Neuron (in vitro differentiated cells): ENCODE results near the gene MIPEP.
"Not testable (repeated sequence)": the region's sequence is repeated elsewhere in the genome, so short reads cannot be mapped to it uniquely, and the experiment has no call there.

Experiments used
- H2AFZ ChIP-seq: one replicate; pipeline ENCODE4 v1.6.1; 2013; ENCODE audit warnings: low read depth, mild to moderate bottlenecking, inconsistent platforms, low read length, moderate library complexity
- H3K27me3 ChIP-seq: one replicate; pipeline ENCODE4 v1.6.1; 2013; ENCODE audit warnings: low read length; ENCODE audit not compliant: insufficient read depth
- H3K36me3 ChIP-seq: one replicate; pipeline ENCODE4 v1.6.1; 2013; ENCODE audit warnings: low read length; ENCODE audit not compliant: insufficient read depth
- H3K4me1 ChIP-seq: one replicate; pipeline ENCODE4 v1.6.1; 2013; ENCODE audit warnings: low read length; ENCODE audit not compliant: insufficient read depth
- H3K4me3 ChIP-seq: 2 replicates; pipeline ENCODE4 v1.5.1; 2013; ENCODE audit warnings: mild to moderate bottlenecking, low read length, moderate library complexity
- H3K9me3 ChIP-seq: one replicate; pipeline ENCODE4 v1.6.1; 2013; ENCODE audit warnings: low read length

Gene MIPEP

DNA sequence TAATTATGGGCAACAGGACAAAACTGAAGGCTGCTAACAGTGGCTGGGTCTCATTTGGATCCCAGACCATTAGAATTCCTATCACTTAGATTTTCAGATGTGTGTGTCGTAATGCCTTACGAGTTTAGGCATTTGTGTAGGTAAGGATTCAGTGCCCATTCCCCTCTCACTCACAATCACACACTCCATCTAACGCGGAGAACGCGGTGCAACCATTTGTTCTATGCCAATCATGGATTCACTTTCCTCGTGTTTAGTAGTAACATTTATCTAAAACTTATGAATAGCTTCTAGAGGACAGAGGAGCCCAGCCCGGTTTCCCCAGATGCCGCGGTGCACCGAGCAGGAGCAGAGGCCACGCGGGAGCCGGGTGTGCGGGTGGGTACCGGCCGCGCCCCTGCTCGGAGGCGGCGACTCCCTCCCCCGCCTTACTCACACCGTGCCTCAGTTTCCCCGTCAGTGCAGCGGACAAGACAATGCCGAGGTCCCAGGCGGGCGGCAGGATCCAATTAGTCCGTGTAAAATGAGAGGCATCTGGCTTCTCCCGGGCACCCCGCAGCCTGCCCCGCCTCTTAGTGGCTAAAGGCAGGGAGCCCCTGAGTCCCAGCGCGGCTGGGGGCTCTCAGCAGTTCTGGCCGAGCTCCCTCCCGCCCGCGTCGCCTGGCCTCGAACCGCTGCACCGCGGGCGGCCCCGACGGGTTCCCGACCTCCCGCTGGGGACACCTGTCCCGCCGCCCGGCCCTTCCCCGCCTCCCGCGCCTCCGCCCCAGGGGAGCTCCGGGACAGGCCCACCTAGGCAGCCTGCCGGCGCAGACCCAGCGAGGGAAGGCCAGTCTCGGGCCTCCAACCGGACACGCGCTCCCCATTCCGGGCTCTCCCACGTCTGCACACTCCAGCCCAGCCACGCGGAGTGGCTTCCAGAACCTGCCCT lies 14.0 kb upstream of the MIPEP start:
- no peak overlapping the region for H3K4me3 ChIP-seq
- no peak overlapping the region for H2AFZ ChIP-seq
- H3K9me3 ChIP-seq = no peaks in the 10 kb centered on the region
- H3K27me3 ChIP-seq = no peaks in the 10 kb centered on the region
- H3K4me1 ChIP-seq = peaks cover 11% of the 10 kb centered on the region
- H3K36me3 ChIP-seq = no peaks in the 10 kb centered on the region

GRCh38 chr13:23901365-23901764 lies 12.2 kb upstream of the MIPEP start:
- peaks cover 11% of the 10 kb centered on the region for H3K4me1 ChIP-seq
- no peaks in the 10 kb centered on the region for H3K9me3 ChIP-seq
- no peaks in the 10 kb centered on the region for H3K27me3 ChIP-seq
- peak overlapping the region; percentile 54 for H2AFZ ChIP-seq
- no peak overlapping the region for H3K4me3 ChIP-seq
- no peaks in the 10 kb centered on the region for H3K36me3 ChIP-seq

GRCh38 chr13:23899555-23899954 lies 10.4 kb upstream of the MIPEP start:
- Histone ChIP-seq H3K36me3 (no peaks in the 10 kb centered on the region), H3K4me3 (no peak overlapping the region), H3K27me3 (no peaks in the 10 kb centered on the region), H3K9me3 (no peaks in the 10 kb centered on the region), H3K4me1 (peaks cover 8% of the 10 kb centered on the region), H2AFZ (no peak overlapping the region)

- no peaks in the 10 kb centered on the region for H3K27me3 ChIP-seq
- no peak overlapping the region for H3K4me3 ChIP-seq
Measured at GRCh38 chr13:23898101-23898500, 8.9 kb upstream of the MIPEP start.

GRCh38 chr13:23897452-23897919 lies 8.3 kb upstream of the MIPEP start, which contains the start of gene C1QTNF9B:
Gene C1QTNF9B (minus strand): TSS chr13:23897502.
- H3K27me3 ChIP-seq, H2AFZ ChIP-seq, H3K4me1 ChIP-seq, H3K9me3 ChIP-seq, H3K4me3 ChIP-seq, H3K36me3 ChIP-seq: not testable (repeated sequence)

More at GRCh38 chr13:23898101-23898500, 8.9 kb upstream of the MIPEP start:
- H3K4me1 ChIP-seq = peaks cover 8% of the 10 kb centered on the region
- H3K36me3 ChIP-seq = no peaks in the 10 kb centered on the region
- no peak overlapping the region for H2AFZ ChIP-seq
- no peaks in the 10 kb centered on the region for H3K9me3 ChIP-seq

- not testable (repeated sequence) for H3K36me3 ChIP-seq, H2AFZ ChIP-seq, H3K4me3 ChIP-seq, H3K27me3 ChIP-seq, H3K9me3 ChIP-seq, H3K4me1 ChIP-seq
Measured at GRCh38 chr13:23894746-23895145, 5.5 kb upstream of the MIPEP start.

GRCh38 chr13:23893791-23894190 lies 4.6 kb upstream of the MIPEP start:
- not testable (repeated sequence) for H3K36me3 ChIP-seq, H3K4me1 ChIP-seq, H3K27me3 ChIP-seq, H2AFZ ChIP-seq, H3K4me3 ChIP-seq, H3K9me3 ChIP-seq

DNA sequence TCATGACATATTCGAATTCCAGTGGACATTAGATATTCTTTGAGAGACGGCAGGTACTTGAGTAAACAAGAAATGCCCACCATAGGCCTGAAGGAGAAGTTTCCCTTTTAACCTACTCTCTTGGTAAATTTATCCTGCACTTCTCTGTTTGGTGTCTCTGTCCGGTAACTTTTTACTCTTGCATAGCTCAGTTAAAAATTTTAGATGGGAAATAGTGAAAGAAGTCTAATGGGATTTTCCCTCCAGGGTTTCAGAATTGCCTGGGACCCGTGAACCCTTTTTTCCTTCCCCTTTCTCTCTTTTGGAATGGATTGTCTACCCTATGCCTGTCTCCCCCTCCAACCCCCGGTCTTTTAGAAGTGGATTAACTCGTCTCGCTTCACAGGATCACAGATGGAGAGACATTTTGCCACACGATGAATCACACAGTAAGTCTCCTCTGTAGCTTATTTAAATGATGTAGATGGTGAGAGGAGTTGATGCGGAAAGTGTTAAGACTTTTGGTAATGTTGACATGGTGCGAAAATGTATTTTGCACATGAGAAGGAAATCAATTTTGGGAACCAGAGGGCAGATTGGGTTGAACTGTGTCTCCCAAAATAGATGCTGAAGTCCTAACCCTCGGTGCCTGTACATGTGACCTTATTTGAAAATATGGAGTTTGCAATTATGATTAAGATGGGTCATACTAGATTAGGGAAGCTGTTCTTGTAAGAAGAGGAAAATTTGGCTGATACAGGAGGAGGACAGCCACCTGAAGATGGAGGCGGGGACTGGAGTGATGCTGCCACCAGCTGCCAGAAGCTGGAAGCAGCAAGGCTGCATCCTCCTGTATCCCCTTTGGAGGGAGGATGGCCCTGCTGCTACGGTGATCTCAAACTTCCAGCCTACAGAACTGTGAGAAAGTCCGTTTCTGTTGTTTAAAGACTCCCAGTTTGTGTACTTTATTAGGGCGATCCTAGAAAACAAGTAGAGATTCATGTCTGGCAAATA lies 711 bp upstream of the MIPEP start:
- H3K4me1 ChIP-seq = peaks cover 9% of the 10 kb centered on the region
- no peaks in the 10 kb centered on the region for H3K27me3 ChIP-seq
- peak overlapping the region; percentile 29 for H3K4me3 ChIP-seq
- H3K9me3 ChIP-seq = no peaks in the 10 kb centered on the region
- H3K36me3 ChIP-seq = peaks cover 2% of the 10 kb centered on the region
- peak overlapping the region; percentile 52 for H2AFZ ChIP-seq

DNA sequence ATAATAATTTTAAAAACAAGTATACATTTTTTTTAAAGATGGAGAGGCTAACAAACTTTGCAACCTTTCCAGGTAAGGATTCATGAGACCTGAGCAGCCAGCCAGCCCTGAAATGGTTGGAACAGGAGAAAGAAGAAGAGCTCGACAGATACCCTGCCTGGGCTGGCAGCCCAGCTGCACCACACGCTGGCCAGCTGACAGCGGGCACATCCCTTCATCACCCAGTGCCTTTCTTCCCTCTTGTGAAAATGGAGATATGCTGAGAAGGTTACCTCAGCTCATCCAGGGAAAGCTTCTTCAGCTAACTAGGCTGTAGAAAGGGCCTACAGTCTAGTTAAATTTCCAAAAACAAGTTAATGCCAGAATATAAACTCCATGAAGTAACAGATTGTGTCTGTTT lies 4.8 kb downstream of the MIPEP start:
- H3K27me3 ChIP-seq, H3K4me1 ChIP-seq, H3K36me3 ChIP-seq, H3K9me3 ChIP-seq, H2AFZ ChIP-seq, H3K4me3 ChIP-seq: not testable (repeated sequence)

DNA sequence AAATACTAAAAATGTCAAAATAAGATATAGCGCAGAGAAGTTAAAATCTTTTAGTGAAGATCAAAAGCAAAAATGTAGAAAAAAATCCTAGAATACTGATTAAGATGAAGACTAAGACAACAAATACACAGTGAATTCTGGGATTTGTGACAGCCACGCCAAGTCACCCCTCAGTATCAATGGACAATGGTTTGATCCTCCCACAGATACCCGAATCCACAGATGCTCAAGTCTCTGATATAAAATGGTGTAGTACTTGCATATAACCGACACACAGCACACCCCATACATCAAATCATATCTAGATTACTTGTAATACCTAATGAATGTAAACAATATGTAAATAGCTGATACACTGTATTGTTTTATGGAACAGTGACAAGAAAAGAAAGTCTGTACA lies 5.9 kb downstream of the MIPEP start:
- Histone ChIP-seq H3K27me3 (no peaks in the 10 kb centered on the region), H3K9me3 (no peaks in the 10 kb centered on the region), H3K4me3 (no peak overlapping the region), H3K4me1 (peaks cover 4% of the 10 kb centered on the region), H2AFZ (no peak overlapping the region), H3K36me3 (peaks cover 11% of the 10 kb centered on the region)

DNA sequence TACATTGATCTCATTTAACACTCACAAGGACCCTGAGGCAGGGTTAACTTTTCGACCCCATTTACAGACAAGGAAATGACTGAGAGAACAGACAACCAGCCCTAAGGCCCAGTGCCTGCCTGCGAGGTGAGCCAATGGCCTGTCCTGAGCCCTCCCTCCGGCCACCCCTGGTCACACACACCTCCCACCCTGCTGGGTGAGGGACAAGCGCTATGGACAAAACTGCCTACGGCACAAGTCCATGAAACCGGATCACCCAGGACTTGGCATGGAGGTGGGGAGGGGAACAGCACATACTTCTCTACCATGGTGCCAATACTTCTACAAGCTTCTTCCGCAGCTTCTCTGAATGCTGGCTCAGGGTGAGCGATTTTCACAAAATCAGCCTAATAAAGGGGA lies 7.8 kb downstream of the MIPEP start:
- H3K27me3 ChIP-seq, H3K4me3 ChIP-seq, H3K4me1 ChIP-seq, H3K9me3 ChIP-seq, H2AFZ ChIP-seq: not testable (repeated sequence)
- peaks cover 11% of the 10 kb centered on the region for H3K36me3 ChIP-seq

GRCh38 chr13:23880493-23881401 lies 8.5 kb downstream of the MIPEP start:
- not testable (repeated sequence) for H3K27me3 ChIP-seq, H3K9me3 ChIP-seq, H2AFZ ChIP-seq, H3K4me1 ChIP-seq, H3K4me3 ChIP-seq
- peaks cover 11% of the 10 kb centered on the region for H3K36me3 ChIP-seq
